ENCODE measurements around the gene MFSD2B.

- TF ChIP-seq CTCF (IDR thresholded peaks at IDR 0.05; ENCODE audit: low read depth, low read length) (no peak), EZH2phosphoT487 (IDR thresholded peaks at IDR 0.05; ENCODE audit: low read depth) (no peak)
Observed at GRCh38 chr2:24015562-24016375, 5.9 kb downstream of the MFSD2B start.

All from OCI-LY3 (cell line).